ENCODE results near the gene TCF7L1. TPM values are rescaled to one million over a fixed set of nuclear protein-coding genes. Genes with fewer than 3 reads are reported as not detected.

Gene TCF7L1
- total and polyA plus RNA-seq, 2 donors (not counting 3 experiments of a cell fraction or from before 2014, with no cell fraction given): 9.6 to 17.4 TPM

DNA sequence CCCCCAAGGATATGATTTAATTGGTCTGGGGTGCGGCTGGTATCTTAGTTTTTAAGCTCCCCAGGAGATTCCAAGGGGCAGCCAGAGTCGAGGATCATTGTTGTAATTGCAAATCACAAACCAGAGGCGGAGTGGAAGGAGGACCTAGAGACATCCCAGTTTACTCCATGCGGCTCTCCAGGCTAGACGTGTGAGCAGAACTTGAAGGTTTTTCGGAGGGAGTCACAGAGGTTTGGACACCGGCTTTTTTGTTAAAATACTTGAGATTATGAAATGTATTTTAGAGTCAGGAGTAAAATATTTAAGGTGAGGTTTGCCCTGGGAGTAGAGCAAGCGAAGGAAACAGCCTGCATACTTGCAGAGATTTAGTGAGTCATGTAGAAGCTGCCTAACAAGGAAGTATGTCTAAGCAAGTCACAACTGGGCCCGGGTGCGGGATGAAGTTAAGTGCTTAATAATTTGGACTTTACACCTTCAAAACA, 155.1 kb downstream of the TCF7L1 start:
- Histone ChIP-seq H3K79me2 (ENCODE audit: control insufficient read depth, insufficient read depth, low read length) (no peaks in the 10 kb centered on the region), H3K9me3 (replicated peaks; ENCODE audit: control insufficient read depth, insufficient read depth, low read length) (no peaks in the 10 kb centered on the region), H2AFZ (ENCODE audit: low read depth, low read length) (no peak overlapping the region), H3K36me3 (ENCODE audit: control insufficient read depth in 2 of 2, extremely low read depth in 1 of 2, insufficient read depth in 2 of 2, low read length in 2 of 2) (peaks cover 0 to 1% of the 10 kb centered on the region in 2 experiments), H3K4me2 (ENCODE audit: insufficient read depth, low read length) (no peak overlapping the region), H4K20me1 (replicated peaks; ENCODE audit: control insufficient read depth, extremely low read depth, insufficient read depth, low read length) (no peaks in the 10 kb centered on the region), H3K4me3 (replicated peaks in 1 of 3; ENCODE audit: insufficient read depth in 1 of 3, low read depth in 1 of 3, low read length in 3 of 3) (no peak overlapping the region), H3K27ac (ENCODE audit: insufficient read depth, low read depth, low read length) (no peak overlapping the region), H3K27me3 (ENCODE audit: control insufficient read depth in 2 of 2, insufficient read depth in 2 of 2, low read length in 2 of 2) (no peaks in the 10 kb centered on the region), H3K4me1 (ENCODE audit: control insufficient read depth, extremely low read depth, insufficient read depth, low read length) (no peaks in the 10 kb centered on the region), H3K9ac (replicated peaks; ENCODE audit: extremely low read depth, insufficient read depth, low read length) (no peak overlapping the region), H3K9me1 (replicated peaks; ENCODE audit: control insufficient read depth, extremely low read depth, insufficient read depth, low read length) (no peaks in the 10 kb centered on the region)
- CTCF ChIA-PET: interaction anchor here (1.2 to 10.3 kb wide), 6 partner anchors 10 to 221 kb away, joined by 3 to 150 read pairs (median 10); partner anchors contain the start of gene TCF7L1
- no peak for FAIRE-seq
- dilution Hi-C loops (cut with MboI; ENCODE audit: extremely low pct_ligation_motif_present, low sequenced_read_pairs) (no loop called here), intact Hi-C loops (cut with micrococcal nuclease) (no loop called here)
- POLR2A ChIA-PET: no interaction called here
- TF ChIP-seq FOS (IDR thresholded peaks at IDR 0.05; ENCODE audit: borderline replicate concordance, insufficient read depth, low read length) (peak; percentile 28), GATA2 (IDR thresholded peaks at IDR 0.05; ENCODE audit: insufficient read depth, insufficient read length, low read depth, low read length) (no peak)
- TF ChIP-seq, protein P1, sequence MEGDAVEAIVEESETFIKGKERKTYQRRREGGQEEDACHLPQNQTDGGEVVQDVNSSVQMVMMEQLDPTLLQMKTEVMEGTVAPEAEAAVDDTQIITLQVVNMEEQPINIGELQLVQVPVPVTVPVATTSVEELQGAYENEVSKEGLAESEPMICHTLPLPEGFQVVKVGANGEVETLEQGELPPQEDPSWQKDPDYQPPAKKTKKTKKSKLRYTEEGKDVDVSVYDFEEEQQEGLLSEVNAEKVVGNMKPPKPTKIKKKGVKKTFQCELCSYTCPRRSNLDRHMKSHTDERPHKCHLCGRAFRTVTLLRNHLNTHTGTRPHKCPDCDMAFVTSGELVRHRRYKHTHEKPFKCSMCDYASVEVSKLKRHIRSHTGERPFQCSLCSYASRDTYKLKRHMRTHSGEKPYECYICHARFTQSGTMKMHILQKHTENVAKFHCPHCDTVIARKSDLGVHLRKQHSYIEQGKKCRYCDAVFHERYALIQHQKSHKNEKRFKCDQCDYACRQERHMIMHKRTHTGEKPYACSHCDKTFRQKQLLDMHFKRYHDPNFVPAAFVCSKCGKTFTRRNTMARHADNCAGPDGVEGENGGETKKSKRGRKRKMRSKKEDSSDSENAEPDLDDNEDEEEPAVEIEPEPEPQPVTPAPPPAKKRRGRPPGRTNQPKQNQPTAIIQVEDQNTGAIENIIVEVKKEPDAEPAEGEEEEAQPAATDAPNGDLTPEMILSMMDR (IDR thresholded peaks at IDR 0.05; ENCODE audit: extremely low read depth in 1 of 2, insufficient read depth in 1 of 2, low read depth in 1 of 2, low read length in 2 of 2): no peak
- BruUV-seq (replicated peaks): no TSS peak
- no peak for DNase-seq (ENCODE audit: low read depth, low spot score)

DNA sequence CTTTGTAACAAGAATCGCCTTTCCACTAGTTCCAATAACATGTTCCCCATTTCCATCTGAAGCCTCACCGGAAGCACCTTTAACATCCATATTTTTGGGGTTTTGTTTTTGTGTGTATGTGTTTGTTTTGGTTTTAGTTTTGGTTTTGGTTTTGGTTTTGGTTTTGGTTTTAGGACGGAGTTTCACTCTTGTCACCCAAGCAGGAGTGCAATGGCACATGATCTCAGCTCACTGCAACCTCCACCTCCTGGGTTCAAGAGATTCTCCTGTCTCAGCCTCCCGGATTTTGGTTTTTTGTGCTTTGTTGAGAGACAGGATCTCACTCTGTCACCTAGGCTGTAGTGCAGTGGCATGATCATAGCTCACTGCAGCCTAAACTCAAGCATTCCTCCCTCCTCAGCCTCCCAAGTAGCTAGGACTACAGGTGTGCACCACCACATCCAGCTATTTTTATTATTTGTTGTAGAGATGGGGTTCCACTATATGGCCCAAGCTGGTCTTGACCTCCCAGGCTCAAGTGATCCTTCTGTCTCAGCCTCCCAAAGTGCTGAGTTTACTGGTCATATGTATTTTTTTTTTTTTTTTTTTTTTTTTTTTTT, 158.3 kb downstream of the TCF7L1 start:
- Histone ChIP-seq H3K27me3 (ENCODE audit: control insufficient read depth in 2 of 2, insufficient read depth in 2 of 2, low read length in 2 of 2) (no peaks in the 10 kb centered on the region), H3K9me1 (replicated peaks; ENCODE audit: control insufficient read depth, extremely low read depth, insufficient read depth, low read length) (no peaks in the 10 kb centered on the region), H3K4me2 (ENCODE audit: insufficient read depth, low read length) (no peak overlapping the region), H3K9ac (replicated peaks; ENCODE audit: extremely low read depth, insufficient read depth, low read length) (no peak overlapping the region), H3K4me1 (ENCODE audit: control insufficient read depth, extremely low read depth, insufficient read depth, low read length) (no peaks in the 10 kb centered on the region), H2AFZ (ENCODE audit: low read depth, low read length) (no peak overlapping the region), H3K9me3 (replicated peaks; ENCODE audit: control insufficient read depth, insufficient read depth, low read length) (no peaks in the 10 kb centered on the region), H3K4me3 (replicated peaks in 1 of 3; ENCODE audit: insufficient read depth in 1 of 3, low read depth in 1 of 3, low read length in 3 of 3) (no peak overlapping the region), H3K79me2 (ENCODE audit: control insufficient read depth, insufficient read depth, low read length) (no peaks in the 10 kb centered on the region), H3K27ac (ENCODE audit: insufficient read depth, low read depth, low read length) (no peak overlapping the region), H4K20me1 (replicated peaks; ENCODE audit: control insufficient read depth, extremely low read depth, insufficient read depth, low read length) (no peaks in the 10 kb centered on the region), H3K36me3 (ENCODE audit: control insufficient read depth in 2 of 2, extremely low read depth in 1 of 2, insufficient read depth in 2 of 2, low read length in 2 of 2) (no peaks in the 10 kb centered on the region)
- no TSS peak for BruUV-seq (replicated peaks)
- intact Hi-C loops (cut with micrococcal nuclease): loop anchor here (10.0 kb wide), 1 partner anchor 797 kb away; no protein-coding TSS in a partner anchor
- ChIA-PET POLR2A (no interaction called here), CTCF (interaction anchor here (1.0 to 10.3 kb wide), 3 partner anchors 9 to 366 kb away, joined by 3 to 150 read pairs (median 6); no protein-coding TSS in a partner anchor)
- DNase-seq (ENCODE audit: low read depth, low spot score): no peak
- FAIRE-seq: peak; percentile 69
- dilution Hi-C loops (cut with MboI; ENCODE audit: extremely low pct_ligation_motif_present, low sequenced_read_pairs): no loop called here
- TF ChIP-seq EZH2 (IDR thresholded peaks at IDR 0.05; ENCODE audit: borderline replicate concordance, low read depth, low read length, severe bottlenecking): no peak
- TF ChIP-seq, protein P1 (IDR thresholded peaks at IDR 0.05; ENCODE audit: extremely low read depth in 1 of 2, insufficient read depth in 1 of 2, low read depth in 1 of 2, low read length in 2 of 2): no peak
- no peak for TF ChIP-seq POLR2A (IDR thresholded peaks at IDR 0.05; ENCODE audit: low read depth, low read length)
- TF ChIP-seq MYC (IDR thresholded peaks at IDR 0.05; ENCODE audit: low read depth, low read length): no peak
- TF ChIP-seq, protein P2, sequence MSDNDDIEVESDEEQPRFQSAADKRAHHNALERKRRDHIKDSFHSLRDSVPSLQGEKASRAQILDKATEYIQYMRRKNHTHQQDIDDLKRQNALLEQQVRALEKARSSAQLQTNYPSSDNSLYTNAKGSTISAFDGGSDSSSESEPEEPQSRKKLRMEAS (IDR thresholded peaks at IDR 0.05; ENCODE audit: insufficient read depth, insufficient read length): no peak
- TF ChIP-seq FOS (IDR thresholded peaks at IDR 0.05; ENCODE audit: borderline replicate concordance, insufficient read depth, low read length): no peak
- TF ChIP-seq GATA2 (IDR thresholded peaks at IDR 0.05; ENCODE audit: insufficient read depth, insufficient read length, low read depth, low read length): no peak
- no peak for TF ChIP-seq JUN (IDR thresholded peaks at IDR 0.05; ENCODE audit: borderline replicate concordance, insufficient read depth, insufficient read length, low read depth)
- no peak for TF ChIP-seq POLR2AphosphoS5 (IDR thresholded peaks at IDR 0.05; ENCODE audit: insufficient read depth, low read depth, low read length)

All from endothelial cell of umbilical vein (primary cell).